ENCODE measurements around the gene SPG11.
"Not testable (repeated sequence)": the region's sequence is repeated elsewhere in the genome, so short reads cannot be mapped to it uniquely, and the experiment has no call there.

The SPG11 gene

GRCh38 chr15:44673639-44674038, 10.2 kb upstream of the SPG11 start:
- no peak for DNase-seq

- no peak for DNase-seq
Measured at GRCh38 chr15:44670087-44670950, 6.9 kb upstream of the SPG11 start.

- DNase-seq: no peak
Measured at GRCh38 chr15:44668921-44669320, 5.5 kb upstream of the SPG11 start.

- DNase-seq: no peak
Measured at GRCh38 chr15:44667039-44667360, 3.5 kb upstream of the SPG11 start.

GRCh38 chr15:44666210-44667038, 3.0 kb upstream of the SPG11 start:
- DNase-seq: no peak

- no peak for DNase-seq
Measured at GRCh38 chr15:44662478-44663409, 718 bp downstream of the SPG11 start.

- no peak for DNase-seq
Measured at GRCh38 chr15:44661576-44661975, 1.9 kb downstream of the SPG11 start.

GRCh38 chr15:44659056-44659455, 4.4 kb downstream of the SPG11 start:
- no peak for DNase-seq

GRCh38 chr15:44657378-44657777, 6.1 kb downstream of the SPG11 start:
- no peak for DNase-seq

GRCh38 chr15:44656913-44657312, 6.5 kb downstream of the SPG11 start:
- no peak for DNase-seq

- DNase-seq: no peak
Measured at GRCh38 chr15:44656298-44656697, 7.2 kb downstream of the SPG11 start.

- DNase-seq: no peak
Measured at GRCh38 chr15:44654858-44655257, 8.6 kb downstream of the SPG11 start.

GRCh38 chr15:44647637-44648036, 15.8 kb downstream of the SPG11 start:
- no peak for DNase-seq

- no peak for DNase-seq
Measured at GRCh38 chr15:44647036-44647435, 16.4 kb downstream of the SPG11 start.

GRCh38 chr15:44646460-44646859, 17.0 kb downstream of the SPG11 start:
- DNase-seq: no peak

GRCh38 chr15:44641651-44642050, 21.8 kb downstream of the SPG11 start:
- DNase-seq: no peak

- no peak for DNase-seq
Measured at GRCh38 chr15:44636976-44637375, 26.5 kb downstream of the SPG11 start.

GRCh38 chr15:44633603-44634002, 29.9 kb downstream of the SPG11 start:
- no peak for DNase-seq

GRCh38 chr15:44625286-44625685, 38.2 kb downstream of the SPG11 start:
- DNase-seq: not testable (repeated sequence)

- DNase-seq: no peak
Measured at GRCh38 chr15:44623178-44623577, 40.3 kb downstream of the SPG11 start.

- DNase-seq: no peak
Measured at GRCh38 chr15:44620081-44620480, 43.4 kb downstream of the SPG11 start.

- no peak for DNase-seq
Measured at GRCh38 chr15:44616974-44617373, 46.5 kb downstream of the SPG11 start.

GRCh38 chr15:44606740-44607139, 56.7 kb downstream of the SPG11 start:
- no peak for DNase-seq

Data from NCI-H748 treated with DMSO at 0.1 percent for 48 hours (cell line).